MCF 10A (cell line): Measurements from ENCODE around the gene CNGA4. TPM values are rescaled to one million over a fixed set of nuclear protein-coding genes. Genes with fewer than 3 reads are reported as not detected.

ENCODE experiments used
- BruUV-seq: library from RNA; stranded (reverse); fragments of 400-500 nt; replicated peaks from 2 replicates; lab custom pipeline; 2021; lab: Mats Ljungman, UMichigan
- CTCF ChIA-PET: fragments of 300-600 bp; sonication (Branson Sonifier 250); formaldehyde crosslinking; extraction: SDS; loops from one replicate; lab custom pipeline; 2021; ENCODE audit warnings: antibody characterized with exemption, inconsistent platforms; lab: Yijun Ruan, JAX
- POLR2A ChIA-PET: fragments of 300-600, 350-650 bp; sonication (Branson Sonifier 250); formaldehyde crosslinking; extraction: SDS; loops from one replicate; lab custom pipeline; 2020; ENCODE audit warnings: antibody characterized with exemption, inconsistent platforms; lab: Yijun Ruan, JAX
- DNase-seq: peaks from one replicate; pipeline ENCODE4 v3.0.0-alpha.2; 2018; ENCODE audit not compliant: unreplicated experiment
- H3K27ac Mint-ChIP-seq: one replicate; pipeline ENCODE4 v1.8.0; 2022; ENCODE audit warnings: mild to moderate bottlenecking, low read depth, mixed read lengths; ENCODE audit not compliant: unreplicated experiment
- H3K27me3 Mint-ChIP-seq: one replicate; pipeline ENCODE4 v1.8.0; 2022; ENCODE audit warnings: mixed read lengths; ENCODE audit not compliant: insufficient read depth, unreplicated experiment
- H3K36me3 Mint-ChIP-seq: one replicate; pipeline ENCODE4 v1.8.0; 2022; ENCODE audit warnings: mild to moderate bottlenecking, moderate library complexity, mixed read lengths; ENCODE audit not compliant: insufficient read depth, unreplicated experiment
- H3K4me1 Mint-ChIP-seq: one replicate; pipeline ENCODE4 v1.8.0; 2022; ENCODE audit warnings: mixed read lengths; ENCODE audit not compliant: insufficient read depth, unreplicated experiment
- H3K4me3 Mint-ChIP-seq: one replicate; pipeline ENCODE4 v1.8.0; 2022; ENCODE audit warnings: mild to moderate bottlenecking, moderate library complexity, mixed read lengths; ENCODE audit not compliant: unreplicated experiment
- H3K9me3 Mint-ChIP-seq: one replicate; pipeline ENCODE4 v1.8.0; 2022; ENCODE audit warnings: mixed read lengths; ENCODE audit not compliant: unreplicated experiment
- CTCF ChIP-seq: fragments of 200-600 bp; IDR thresholded peaks from one replicate; pipeline ENCODE4 v1.8.0; 2022; ENCODE audit warnings: antibody characterized with exemption, mild to moderate bottlenecking; ENCODE audit not compliant: unreplicated experiment
- intact Hi-C: fragments of 100-400 bp; cut with micrococcal nuclease; formaldehyde crosslinking; loops from 2 replicates; pipeline ENCODE4 v1.14.1; 2022
- total RNA-seq: library from RNA; stranded (reverse); gene quantifications from 2 replicates; pipeline ENCODE4 v1.2.3, GENCODE V29; 2022

CNGA4 gene
- total RNA-seq, 1 experiment from 2014 or later, result not detected

- no peak overlapping the region for H3K4me3 Mint-ChIP-seq
- ChIA-PET POLR2A (no interaction called here), CTCF (interaction anchor here (0.7 to 0.9 kb wide), 2 partner anchors 13 to 338 kb away, joined by 3 read pairs; no protein-coding TSS in a partner anchor)
- H3K27me3 Mint-ChIP-seq, result peaks cover 11% of the 10 kb centered on the region
- DNase-seq, result no peak
- H3K9me3 Mint-ChIP-seq, result no peaks in the 10 kb centered on the region
- no peaks in the 10 kb centered on the region for H3K4me1 Mint-ChIP-seq
- no TSS peak for BruUV-seq
- intact Hi-C loops, result no loop called here
- H3K36me3 Mint-ChIP-seq, result no peaks in the 10 kb centered on the region
- no peak for TF ChIP-seq CTCF
- no peak overlapping the region for H3K27ac Mint-ChIP-seq
These were observed 24.8 kb downstream of the CNGA4 start for GRCh38 chr11:6263662-6264061.

GRCh38 chr11:6268820-6269219 is 29.9 kb downstream of the CNGA4 start:
- ChIA-PET CTCF (interaction anchor here (0.7 to 2.4 kb wide), 6 partner anchors 18 to 445 kb away, joined by 3 to 33 read pairs (median 4); no protein-coding TSS in a partner anchor), POLR2A (no interaction called here)
- TF ChIP-seq CTCF, result no peak
- Mint-ChIP-seq H3K9me3 (no peaks in the 10 kb centered on the region), H3K27me3 (peaks cover 11% of the 10 kb centered on the region), H3K36me3 (no peaks in the 10 kb centered on the region), H3K4me1 (no peaks in the 10 kb centered on the region), H3K4me3 (no peak overlapping the region), H3K27ac (no peak overlapping the region)
- intact Hi-C loops, result no loop called here
- no TSS peak for BruUV-seq
- DNase-seq, result no peak

GRCh38 chr11:6269994-6270393 is 31.1 kb downstream of the CNGA4 start:
- no peak for DNase-seq
- H3K9me3 Mint-ChIP-seq, result no peaks in the 10 kb centered on the region
- TF ChIP-seq CTCF, result no peak
- no peak overlapping the region for H3K4me3 Mint-ChIP-seq
- BruUV-seq, result no TSS peak
- H3K36me3 Mint-ChIP-seq, result no peaks in the 10 kb centered on the region
- intact Hi-C loops, result no loop called here
- H3K4me1 Mint-ChIP-seq, result no peaks in the 10 kb centered on the region
- CTCF ChIA-PET, result interaction anchor here (0.6 to 1.8 kb wide), 3 partner anchors 17 to 93 kb away, joined by 3 to 6 read pairs (median 3); no protein-coding TSS in a partner anchor
- POLR2A ChIA-PET, result no interaction called here
- H3K27ac Mint-ChIP-seq, result no peak overlapping the region
- H3K27me3 Mint-ChIP-seq, result peaks cover 21% of the 10 kb centered on the region

DNA sequence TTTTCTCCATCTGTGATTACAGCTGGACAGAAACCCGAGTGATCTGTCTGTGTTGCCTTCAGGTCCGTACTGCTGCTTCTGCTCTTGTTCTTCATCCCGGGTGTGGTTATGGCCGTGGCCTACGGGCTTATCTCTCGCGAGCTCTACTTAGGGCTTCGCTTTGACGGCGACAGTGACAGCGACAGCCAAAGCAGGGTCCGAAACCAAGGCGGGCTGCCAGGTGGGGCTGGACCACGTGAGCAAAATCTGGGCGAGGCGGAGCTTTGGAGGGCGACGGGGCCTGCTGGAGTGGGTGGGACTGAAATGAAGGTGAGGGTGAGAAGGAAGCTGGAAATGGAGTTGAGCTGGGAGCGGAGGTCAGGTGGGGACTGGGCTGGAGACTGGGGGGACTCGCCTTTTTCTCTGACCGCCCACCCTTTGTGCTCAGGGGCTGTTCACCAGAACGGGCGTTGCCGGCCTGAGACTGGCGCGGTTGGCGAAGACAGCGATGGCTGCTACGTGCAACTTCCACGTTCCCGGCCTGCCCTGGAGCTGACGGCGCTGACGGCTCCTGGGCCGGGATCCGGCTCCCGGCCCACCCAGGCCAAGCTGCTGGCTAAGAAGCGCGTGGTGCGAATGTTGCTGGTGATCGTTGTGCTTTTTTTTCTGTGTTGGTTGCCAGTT is 31.8 kb downstream of the CNGA4 start:
- ChIA-PET CTCF (interaction anchor here (0.7 to 1.8 kb wide), 4 partner anchors 11 to 92 kb away, joined by 3 to 6 read pairs (median 5); partner anchors contain the start of gene CCKBR), POLR2A (no interaction called here)
- BruUV-seq, result no TSS peak
- peaks cover 2% of the 10 kb centered on the region for H3K9me3 Mint-ChIP-seq
- intact Hi-C loops, result no loop called here
- no peaks in the 10 kb centered on the region for H3K36me3 Mint-ChIP-seq
- DNase-seq, result no peak
- no peak overlapping the region for H3K27ac Mint-ChIP-seq
- TF ChIP-seq CTCF, result no peak
- H3K4me3 Mint-ChIP-seq, result no peak overlapping the region
- H3K27me3 Mint-ChIP-seq, result peaks cover 18% of the 10 kb centered on the region
- no peaks in the 10 kb centered on the region for H3K4me1 Mint-ChIP-seq
